GM18508 (cell line): Measurements from ENCODE around the gene RER1.
"Not testable (repeated sequence)": the region's sequence is repeated elsewhere in the genome, so short reads cannot be mapped to it uniquely, and the experiment has no call there.

Source experiments
- ATAC-seq: cut with Tn5 transposase; IDR thresholded peaks from one replicate; pipeline ENCODE4 v1.9.1; 2021; ENCODE audit warnings: moderate number of reproducible peaks; ENCODE audit not compliant: insufficient read depth, unreplicated experiment

RER1 gene

GRCh38 chr1:2439369-2439768 is 47.7 kb downstream of the RER1 start:
- no peak for ATAC-seq

GRCh38 chr1:2440346-2440745 is 48.7 kb downstream of the RER1 start:
- not testable (repeated sequence) for ATAC-seq

- no peak for ATAC-seq
Measured at GRCh38 chr1:2441746-2442145, 50.1 kb downstream of the RER1 start.

DNA sequence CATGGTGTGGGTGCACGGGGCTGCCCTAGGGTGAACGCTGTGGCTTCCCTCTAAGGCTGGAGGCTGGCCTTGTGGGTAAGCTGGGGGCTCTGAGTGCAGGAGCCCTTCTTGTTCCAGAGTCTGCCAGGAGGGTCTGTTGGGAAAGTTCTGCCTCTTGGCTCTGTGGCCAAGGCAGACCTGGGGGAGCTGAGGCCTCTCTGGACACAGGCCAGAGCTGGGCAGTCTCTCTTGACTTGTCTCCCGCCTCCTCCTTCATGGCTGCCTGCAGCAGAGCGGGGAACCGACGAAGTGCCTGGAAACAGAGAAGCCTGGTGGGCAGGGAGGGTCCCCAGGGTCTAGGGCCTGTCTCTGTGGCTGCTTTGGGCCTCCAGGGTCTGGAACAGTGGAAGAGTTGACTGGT is 51.0 kb downstream of the RER1 start:
- no peak for ATAC-seq

DNA sequence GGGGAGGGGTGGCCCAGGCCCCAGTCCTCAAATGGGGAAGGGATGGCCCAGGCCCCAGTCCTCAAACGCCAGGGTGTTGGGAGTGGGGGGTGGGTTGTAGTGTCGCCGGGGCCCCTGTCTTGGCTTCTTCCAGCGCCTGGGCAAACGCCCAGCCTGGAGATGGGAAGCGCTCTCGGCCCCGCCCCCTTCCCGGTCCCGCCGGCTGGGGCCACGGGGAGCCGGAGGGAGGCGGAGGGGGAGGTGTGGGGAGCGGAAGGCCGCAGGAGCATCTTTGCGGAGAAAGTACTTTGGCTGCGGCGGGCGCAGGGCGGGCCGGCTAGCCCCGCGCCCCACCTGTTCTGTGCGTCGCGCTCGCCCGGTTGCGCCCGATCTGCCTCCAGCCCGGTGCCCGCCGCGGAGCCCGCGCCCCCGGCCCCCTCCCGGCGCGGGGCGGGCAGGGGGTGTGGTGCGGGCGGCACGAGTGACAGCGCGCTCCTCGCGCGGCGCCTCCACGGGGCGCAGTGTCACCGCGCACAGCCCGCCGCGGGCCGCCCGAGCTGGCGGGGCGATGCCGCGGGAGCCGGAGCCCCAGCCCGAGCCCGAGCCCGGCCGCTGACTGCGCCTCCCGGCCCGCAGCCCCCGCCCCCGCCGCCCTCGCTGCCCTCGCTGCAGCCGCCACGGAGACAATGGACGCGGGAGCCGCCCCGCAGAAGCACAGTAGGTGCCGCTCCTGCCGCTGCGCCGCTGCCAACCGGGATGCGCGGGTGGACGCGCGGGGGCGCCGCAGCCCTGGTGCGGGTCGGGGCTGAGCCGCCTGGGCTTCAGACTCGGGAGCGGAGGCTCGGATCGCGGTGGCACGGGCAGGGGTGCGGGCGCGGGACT is 51.9 kb downstream of the RER1 start:
- ATAC-seq, result no peak

DNA sequence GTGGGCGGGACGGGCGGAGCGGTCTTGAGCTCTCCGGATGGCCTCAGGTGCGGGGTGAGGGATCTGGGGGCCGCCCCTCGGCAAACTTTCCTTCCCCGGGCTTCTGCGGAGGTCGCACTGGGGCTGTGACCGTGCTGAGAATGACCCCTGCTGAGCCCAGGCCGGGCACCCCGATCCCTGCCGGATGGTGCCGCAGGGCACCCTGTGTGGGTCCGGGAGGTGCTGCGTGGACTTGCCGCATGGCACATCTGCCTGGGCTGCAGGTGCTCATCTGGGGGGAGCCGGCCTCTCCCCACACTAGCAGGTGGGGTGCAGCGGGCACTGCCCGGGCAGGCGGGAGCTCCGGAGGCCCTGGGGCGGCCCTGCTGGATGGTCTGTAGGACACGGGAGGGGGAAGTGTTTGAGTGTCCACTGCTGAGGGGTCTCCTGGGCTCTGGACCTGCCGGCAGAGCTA is 52.5 kb downstream of the RER1 start:
- no peak for ATAC-seq

DNA sequence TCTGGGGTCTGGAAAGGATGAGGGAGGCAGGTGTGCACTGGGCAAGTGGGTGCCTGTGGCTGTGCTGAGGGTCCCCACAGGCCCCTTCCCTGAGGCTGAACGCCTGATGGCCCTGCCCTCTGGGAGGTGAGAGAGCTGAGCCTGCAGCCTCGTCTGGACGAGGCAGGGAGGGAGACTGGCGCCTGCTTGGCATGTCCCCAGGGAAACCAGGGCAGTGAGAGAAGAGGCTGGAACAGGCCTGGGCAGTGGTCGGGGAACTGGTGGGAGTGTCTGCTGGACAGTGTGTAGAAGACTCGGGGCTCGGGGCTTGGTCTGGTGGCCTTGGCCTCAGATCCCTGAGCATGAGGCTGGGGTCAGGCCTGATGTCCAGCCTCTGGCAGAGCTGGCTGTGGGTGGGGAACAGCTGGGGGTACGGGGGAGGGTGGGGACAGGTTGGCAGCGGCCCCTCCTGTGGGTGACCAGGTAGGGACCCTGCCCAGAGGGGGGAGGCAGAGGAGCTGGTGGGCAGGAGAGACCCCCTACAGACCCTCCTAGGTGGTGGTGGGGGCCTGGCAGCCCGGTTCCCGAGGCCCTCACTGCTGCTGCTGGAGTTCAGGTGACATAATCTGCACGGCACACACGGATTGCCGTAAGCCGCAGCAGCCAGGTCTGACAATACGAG is 53.7 kb downstream of the RER1 start:
- ATAC-seq, result no peak

DNA sequence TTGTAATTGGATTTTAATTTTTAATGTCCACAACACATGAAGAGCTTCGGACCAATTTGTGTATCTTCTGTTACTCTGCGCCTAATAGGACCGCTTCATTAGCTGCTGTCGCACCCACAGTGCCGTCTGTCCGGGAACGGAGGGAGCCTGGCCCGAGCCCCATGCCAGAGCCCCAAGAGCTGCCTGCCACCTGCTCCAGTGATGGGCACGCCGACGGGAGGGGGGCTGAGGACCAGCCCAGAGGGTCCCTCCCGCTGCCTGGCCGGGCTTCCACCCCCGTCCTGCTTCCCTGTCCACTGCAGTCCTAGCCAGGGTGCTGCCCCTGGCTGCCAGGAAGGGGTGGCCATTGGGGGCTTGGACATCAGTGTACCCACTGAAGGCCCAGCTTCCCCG is 54.2 kb downstream of the RER1 start:
- no peak for ATAC-seq

GRCh38 chr1:2446394-2446793 is 54.8 kb downstream of the RER1 start:
- no peak for ATAC-seq

- ATAC-seq, result no peak
Measured at GRCh38 chr1:2446861-2447260, 55.2 kb downstream of the RER1 start.

DNA sequence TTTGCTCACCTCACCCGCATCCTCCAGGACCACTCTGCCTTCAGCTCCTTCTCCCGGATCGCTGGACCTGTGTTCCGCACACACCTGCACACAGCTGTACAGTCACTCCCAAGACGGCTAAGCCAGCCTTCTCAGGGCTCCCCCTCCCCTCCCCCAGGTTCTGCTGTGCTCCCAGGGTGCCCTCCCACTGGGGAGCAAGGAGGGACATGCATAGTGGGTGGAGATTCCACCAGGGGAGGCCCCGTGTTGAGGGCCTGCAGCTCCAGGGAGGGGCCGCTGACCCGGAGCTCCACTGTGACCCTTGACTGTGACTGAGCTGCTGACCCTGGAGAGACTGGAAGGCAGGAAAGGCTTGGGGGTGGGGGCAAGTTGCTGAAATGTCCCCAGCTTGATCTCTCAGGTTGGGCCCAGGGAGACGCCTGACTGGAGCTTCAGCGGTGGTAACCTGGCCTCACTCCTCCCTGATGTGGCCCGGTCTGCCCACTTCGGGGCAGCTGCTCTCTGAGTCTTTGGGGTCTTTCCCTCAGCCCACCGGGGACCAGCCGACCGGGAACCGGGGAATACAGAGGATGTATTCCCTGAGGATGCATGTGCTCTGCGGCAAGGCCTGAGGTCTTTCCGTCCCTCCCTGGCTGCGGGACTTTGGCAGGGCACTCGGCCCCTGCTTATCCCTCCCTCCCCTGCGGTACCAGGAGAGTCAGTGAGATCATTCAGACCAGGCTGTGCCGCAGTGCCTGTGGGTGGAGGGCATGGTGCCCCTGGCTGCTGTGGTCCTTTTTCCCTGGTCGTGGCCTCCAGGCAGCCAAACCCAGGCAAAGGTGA is 55.8 kb downstream of the RER1 start:
- no peak for ATAC-seq

DNA sequence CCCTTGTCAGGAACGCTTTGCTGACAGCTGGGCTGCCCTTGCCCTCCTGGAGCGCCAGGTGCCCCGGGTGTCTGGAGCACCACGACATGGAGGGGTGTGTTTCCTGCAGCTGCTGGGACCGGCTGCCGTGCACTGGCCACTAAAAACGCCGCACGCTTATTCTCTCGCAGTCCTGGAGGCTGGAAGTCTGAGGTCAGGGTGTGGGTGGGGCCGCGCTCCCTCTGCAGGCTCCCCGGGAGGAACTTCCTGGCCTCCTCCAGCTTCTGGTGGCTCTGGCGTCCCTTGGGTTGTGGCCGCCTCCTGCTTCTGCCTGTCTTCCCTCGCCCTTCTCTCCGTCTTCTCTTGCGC is 56.4 kb downstream of the RER1 start:
- ATAC-seq, result no peak

GRCh38 chr1:2449636-2450454 is 58.2 kb downstream of the RER1 start:
- no peak for ATAC-seq

GRCh38 chr1:2451741-2452140 is 60.1 kb downstream of the RER1 start:
- no peak for ATAC-seq

- no peak for ATAC-seq
Measured at GRCh38 chr1:2452201-2452931, 60.7 kb downstream of the RER1 start.

DNA sequence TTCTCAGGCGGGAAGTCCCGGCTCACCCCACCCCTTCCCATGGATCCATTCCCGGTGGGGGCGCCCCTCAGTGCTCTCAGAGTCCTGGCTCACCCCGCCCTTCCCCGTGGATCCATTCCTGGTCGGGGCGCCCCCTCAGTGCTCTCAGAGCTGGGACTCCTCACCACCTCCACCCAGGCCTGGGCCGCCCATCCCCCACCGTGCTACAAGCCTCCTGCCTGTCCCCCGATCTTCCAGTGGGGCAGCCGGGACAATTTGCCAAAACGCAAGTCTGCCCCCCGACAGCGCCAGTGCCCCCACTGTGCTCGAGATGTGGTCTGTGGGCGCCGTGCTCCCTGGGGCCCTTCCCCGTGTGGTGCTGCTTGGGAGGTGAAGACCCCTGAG is 61.3 kb downstream of the RER1 start:
- ATAC-seq, result no peak

DNA sequence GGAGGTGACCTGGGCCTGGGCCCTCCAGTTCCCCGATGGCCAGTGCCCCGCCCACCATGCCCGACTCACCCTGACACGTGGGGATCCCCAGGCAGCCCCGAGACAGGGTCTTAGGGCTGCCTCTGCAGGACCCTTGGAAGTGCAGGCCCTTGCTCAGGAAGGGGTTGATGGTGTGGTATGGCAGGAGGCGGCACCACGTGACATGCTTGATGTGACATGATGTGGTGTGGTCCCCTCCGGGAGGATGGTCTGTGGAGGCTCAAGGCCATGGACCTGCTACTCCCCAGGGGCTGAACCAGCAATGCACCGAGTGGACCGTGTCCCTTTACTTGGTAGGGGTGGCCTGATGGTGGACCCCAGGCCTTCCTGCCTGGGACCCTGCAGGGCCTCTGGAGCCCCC is 62.6 kb downstream of the RER1 start:
- ATAC-seq, result no peak
